ENCODE data around the gene NINJ2. TPM values are rescaled to one million over a fixed set of nuclear protein-coding genes. Genes with fewer than 3 reads are reported as not detected.
A peak's percentile ranks its signal among the peaks of the same experiment; 100 is the strongest.

The NINJ2 gene
- total RNA-seq, 4 donors from 2014 or later: 7.6 to 20.9 (median 12.6) TPM

- Histone ChIP-seq H3K27ac (peak overlapping the region; percentile 71), H3K4me1 (peaks cover 32% of the 10 kb centered on the region)
- 82% methylated on average over 13 of the region's 14 CpGs for WGBS
Measured at GRCh38 chr12:534216-534615, 129.0 kb downstream of the NINJ2 start.

GRCh38 chr12:533718-534117, 129.5 kb downstream of the NINJ2 start:
- no peaks in the 10 kb centered on the region for H3K36me3 ChIP-seq
- no peaks in the 10 kb centered on the region for H3K9me3 ChIP-seq
- WGBS: 80% methylated on average over 5 of the region's 14 CpGs
- no peak overlapping the region for H3K4me3 ChIP-seq
- H3K27ac ChIP-seq: peak overlapping the region; percentile 71
- no peak for DNase-seq (ENCODE audit: low spot score in 2 of 2)
- H3K4me1 ChIP-seq: peaks cover 28% of the 10 kb centered on the region
- TF ChIP-seq POLR2AphosphoS5 (IDR thresholded peaks at IDR 0.05) (no peak), POLR2A (IDR thresholded peaks at IDR 0.05) (no peak), CTCF (IDR thresholded peaks at IDR 0.05) (no peak), EP300 (IDR thresholded peaks at IDR 0.05) (no peak)
- no peaks in the 10 kb centered on the region for H3K27me3 ChIP-seq

More at GRCh38 chr12:534216-534615, 129.0 kb downstream of the NINJ2 start:
- Histone ChIP-seq H3K36me3 (no peaks in the 10 kb centered on the region), H3K4me3 (no peak overlapping the region), H3K27me3 (no peaks in the 10 kb centered on the region), H3K9me3 (no peaks in the 10 kb centered on the region)
- no peak for DNase-seq (ENCODE audit: low spot score in 2 of 2)
- no peak for TF ChIP-seq POLR2AphosphoS5 (IDR thresholded peaks at IDR 0.05)
- no peak for TF ChIP-seq EP300 (IDR thresholded peaks at IDR 0.05)
- no peak for TF ChIP-seq CTCF (IDR thresholded peaks at IDR 0.05)
- TF ChIP-seq POLR2A (IDR thresholded peaks at IDR 0.05): no peak

GRCh38 chr12:532908-533565, 130.2 kb downstream of the NINJ2 start:
- no peak overlapping the region for H3K4me3 ChIP-seq
- H3K9me3 ChIP-seq: no peaks in the 10 kb centered on the region
- H3K27me3 ChIP-seq: no peaks in the 10 kb centered on the region
- WGBS: 63% methylated on average over 9 of the region's 9 CpGs
- H3K4me1 ChIP-seq: peaks cover 21% of the 10 kb centered on the region
- TF ChIP-seq POLR2AphosphoS5 (IDR thresholded peaks at IDR 0.05) (peak in 1 of 3 donors; percentile 14), POLR2A (IDR thresholded peaks at IDR 0.05) (no peak)
- peak overlapping the region; percentile 72 for H3K27ac ChIP-seq
- no peak for DNase-seq (ENCODE audit: low spot score in 2 of 2)
- no peaks in the 10 kb centered on the region for H3K36me3 ChIP-seq

- DNase-seq (ENCODE audit: low spot score in 2 of 2): no peak
- peak overlapping the region; percentile 72 for H3K27ac ChIP-seq
- no peaks in the 10 kb centered on the region for H3K36me3 ChIP-seq
- H3K27me3 ChIP-seq: no peaks in the 10 kb centered on the region
- WGBS: 83% methylated on average over 3 of the region's 3 CpGs
- TF ChIP-seq POLR2AphosphoS5 (IDR thresholded peaks at IDR 0.05) (no peak), CTCF (IDR thresholded peaks at IDR 0.05) (no peak), POLR2A (IDR thresholded peaks at IDR 0.05) (no peak), EP300 (IDR thresholded peaks at IDR 0.05) (no peak)
- H3K4me1 ChIP-seq: peaks cover 14% of the 10 kb centered on the region
- no peak overlapping the region for H3K4me3 ChIP-seq
- H3K9me3 ChIP-seq: no peaks in the 10 kb centered on the region
Measured at GRCh38 chr12:531951-532585, 131.2 kb downstream of the NINJ2 start.

- Histone ChIP-seq H3K27me3 (no peaks in the 10 kb centered on the region), H3K36me3 (no peaks in the 10 kb centered on the region), H3K4me1 (peaks cover 15% of the 10 kb centered on the region), H3K27ac (peak overlapping the region; percentile 72), H3K9me3 (no peaks in the 10 kb centered on the region), H3K4me3 (no peak overlapping the region)
- WGBS: 66% methylated on average over 6 of the region's 6 CpGs
- no peak for TF ChIP-seq POLR2AphosphoS5 (IDR thresholded peaks at IDR 0.05)
- TF ChIP-seq POLR2A (IDR thresholded peaks at IDR 0.05): no peak
- TF ChIP-seq EP300 (IDR thresholded peaks at IDR 0.05): no peak
- TF ChIP-seq CTCF (IDR thresholded peaks at IDR 0.05): no peak
- DNase-seq (ENCODE audit: low spot score in 2 of 2): no peak
Measured at GRCh38 chr12:530821-531220, 132.4 kb downstream of the NINJ2 start.
